Endothelial cell of umbilical vein (primary cell): ENCODE results near the gene STARD13.

Experiments
- CTCF ChIP-seq, 2 donors: IDR thresholded peaks; 1 replicate in 1 of 2; 2 replicates in 1 of 2; pipeline ENCODE4 v1.5.1; 2011; ENCODE audit warnings: low read length in 2 of 2, mild to moderate bottlenecking in 2 of 2, moderate library complexity in 2 of 2, control low read depth in 1 of 2, inconsistent platforms in 1 of 2, low read depth in 1 of 2; ENCODE audit not compliant: insufficient read depth in 1 of 2; ENCODE audit errors: extremely low read depth in 1 of 2
- EZH2 ChIP-seq: IDR thresholded peaks from 2 replicates; pipeline ENCODE4 v1.6.1; 2012; ENCODE audit warnings: borderline replicate concordance, low read depth, mild to moderate bottlenecking, moderate library complexity, low read length, inconsistent platforms; ENCODE audit not compliant: severe bottlenecking
- FOS ChIP-seq: IDR thresholded peaks from 2 replicates; pipeline ENCODE4 v1.6.1; 2011; ENCODE audit warnings: mild to moderate bottlenecking, low read length, moderate library complexity, borderline replicate concordance; ENCODE audit not compliant: insufficient read depth
- GATA2 ChIP-seq: IDR thresholded peaks from 2 replicates; pipeline ENCODE4 v1.7.0; 2011; ENCODE audit warnings: low read depth, mild to moderate bottlenecking, moderate library complexity, mixed read lengths, low read length; ENCODE audit not compliant: insufficient read length, insufficient read depth
- JUN ChIP-seq: IDR thresholded peaks from 2 replicates; pipeline ENCODE4 v1.6.1; 2011; ENCODE audit warnings: borderline replicate concordance, low read depth; ENCODE audit not compliant: insufficient read length, insufficient read depth
- MAX ChIP-seq: IDR thresholded peaks from 2 replicates; pipeline ENCODE4 v1.6.1; 2011; ENCODE audit not compliant: insufficient read depth, insufficient read length
- POLR2A ChIP-seq: IDR thresholded peaks from 2 replicates; pipeline ENCODE4 v1.6.1; 2012; ENCODE audit warnings: low read depth, mild to moderate bottlenecking, control low read depth, low read length
- POLR2AphosphoS5 ChIP-seq: IDR thresholded peaks from 2 replicates; pipeline ENCODE4 v1.6.1; 2012; ENCODE audit warnings: low read depth, mild to moderate bottlenecking, control low read depth, low read length, moderate library complexity; ENCODE audit not compliant: insufficient read depth

GRCh38 chr13:33153421-33154404 lies 131.8 kb downstream of the STARD13 start:
- TF ChIP-seq CTCF (IDR thresholded peaks at IDR 0.05; ENCODE audit: extremely low read depth in 1 of 2, insufficient read depth in 1 of 2, low read depth in 1 of 2, low read length in 2 of 2) = peak; percentile 59 to 65
- peak; percentile 46 for TF ChIP-seq POLR2A
- peak; percentile 87 for TF ChIP-seq POLR2AphosphoS5
- no peak for TF ChIP-seq MAX
- TF ChIP-seq GATA2 = peak; percentile 76
- no peak for TF ChIP-seq EZH2
- TF ChIP-seq JUN = peak; percentile 68
- TF ChIP-seq FOS = peak; percentile 80
